GM12801 (cell line): ENCODE results near the gene PPIP5K2.

ENCODE experiments used
- TF ChIP-seq, protein P1 (sequence below): IDR thresholded peaks from one replicate; pipeline ENCODE4 v1.5.1; 2011; ENCODE audit warnings: control low read depth; ENCODE audit not compliant: insufficient read length; ENCODE audit errors: extremely low read depth

Gene PPIP5K2

DNA sequence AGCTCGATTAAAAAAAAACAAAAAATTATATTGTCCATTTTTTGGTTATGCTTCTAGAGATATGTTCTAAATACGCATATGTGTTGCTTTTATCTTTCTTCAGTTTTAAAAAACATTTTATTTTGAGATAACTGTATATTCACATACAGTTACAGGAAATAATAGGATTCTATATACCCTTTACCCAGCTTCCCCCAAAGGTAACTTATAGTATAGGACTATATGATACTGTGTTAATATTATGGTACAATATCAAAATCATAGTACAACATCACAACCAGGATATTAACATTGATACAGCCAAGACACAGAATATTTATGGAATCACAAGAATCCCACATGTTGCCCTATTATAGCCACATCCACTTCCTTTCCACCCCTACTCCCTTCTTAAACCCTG lies 129.0 kb downstream of the PPIP5K2 start:
- TF ChIP-seq, protein P1, sequence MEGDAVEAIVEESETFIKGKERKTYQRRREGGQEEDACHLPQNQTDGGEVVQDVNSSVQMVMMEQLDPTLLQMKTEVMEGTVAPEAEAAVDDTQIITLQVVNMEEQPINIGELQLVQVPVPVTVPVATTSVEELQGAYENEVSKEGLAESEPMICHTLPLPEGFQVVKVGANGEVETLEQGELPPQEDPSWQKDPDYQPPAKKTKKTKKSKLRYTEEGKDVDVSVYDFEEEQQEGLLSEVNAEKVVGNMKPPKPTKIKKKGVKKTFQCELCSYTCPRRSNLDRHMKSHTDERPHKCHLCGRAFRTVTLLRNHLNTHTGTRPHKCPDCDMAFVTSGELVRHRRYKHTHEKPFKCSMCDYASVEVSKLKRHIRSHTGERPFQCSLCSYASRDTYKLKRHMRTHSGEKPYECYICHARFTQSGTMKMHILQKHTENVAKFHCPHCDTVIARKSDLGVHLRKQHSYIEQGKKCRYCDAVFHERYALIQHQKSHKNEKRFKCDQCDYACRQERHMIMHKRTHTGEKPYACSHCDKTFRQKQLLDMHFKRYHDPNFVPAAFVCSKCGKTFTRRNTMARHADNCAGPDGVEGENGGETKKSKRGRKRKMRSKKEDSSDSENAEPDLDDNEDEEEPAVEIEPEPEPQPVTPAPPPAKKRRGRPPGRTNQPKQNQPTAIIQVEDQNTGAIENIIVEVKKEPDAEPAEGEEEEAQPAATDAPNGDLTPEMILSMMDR: no peak

DNA sequence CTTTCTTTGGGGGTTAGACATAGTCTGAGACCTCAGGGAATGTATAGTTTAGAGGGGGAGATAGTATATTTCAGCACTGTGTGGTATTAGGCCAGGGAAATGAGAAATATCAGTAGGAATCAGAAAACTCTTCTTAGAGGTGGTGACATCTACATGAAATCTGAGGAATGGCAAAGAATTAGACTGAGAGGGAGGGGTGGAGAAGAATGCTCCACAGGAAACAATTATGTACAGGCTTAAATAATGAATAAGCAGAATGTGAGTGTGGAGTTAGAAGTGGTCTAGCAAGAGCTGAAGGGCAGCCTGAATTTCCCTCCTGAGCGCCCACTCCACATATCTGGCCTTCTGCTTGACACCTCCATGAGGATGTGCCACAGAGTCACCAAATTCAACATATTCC lies 134.8 kb downstream of the PPIP5K2 start:
- TF ChIP-seq, protein P1: no peak

DNA sequence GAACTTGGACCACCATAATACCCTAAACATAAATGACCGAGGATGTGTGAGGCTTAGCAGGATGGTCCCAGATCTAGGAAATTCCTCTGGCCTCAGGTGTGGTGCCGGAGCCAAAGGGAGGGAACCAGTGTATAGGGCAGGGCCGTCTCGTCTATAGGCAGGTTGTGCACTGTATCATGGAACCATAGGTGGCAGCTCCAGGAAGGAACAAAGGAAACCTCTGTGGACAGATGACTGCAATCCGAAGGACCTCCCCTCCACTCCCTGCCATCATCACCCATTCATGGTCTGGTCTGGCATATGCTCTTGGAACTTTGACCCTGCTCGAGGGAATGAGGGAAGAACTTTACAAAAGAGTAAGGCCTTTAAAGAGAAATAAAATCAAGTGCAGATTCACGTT lies 135.6 kb downstream of the PPIP5K2 start:
- TF ChIP-seq, protein P1: no peak

DNA sequence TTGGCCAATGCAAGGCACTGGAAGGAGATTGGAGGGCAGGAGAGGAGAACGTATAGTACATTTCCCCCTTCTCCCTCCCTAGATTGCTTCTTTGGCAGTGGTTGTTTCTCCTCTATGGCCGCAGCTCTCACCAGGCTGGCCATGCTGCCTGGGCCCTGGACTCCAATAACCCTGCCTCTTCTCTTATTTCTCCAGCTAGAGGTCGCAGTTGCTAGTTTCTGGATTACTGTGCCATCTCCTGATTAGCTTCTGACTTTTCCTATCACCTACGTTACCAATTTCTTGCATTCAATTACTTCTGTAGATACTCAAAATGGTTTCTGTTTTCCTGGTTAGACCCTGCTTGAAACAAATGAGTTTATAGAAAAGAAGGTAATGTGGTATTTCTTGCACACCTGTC lies 136.1 kb downstream of the PPIP5K2 start:
- TF ChIP-seq, protein P1: no peak

DNA sequence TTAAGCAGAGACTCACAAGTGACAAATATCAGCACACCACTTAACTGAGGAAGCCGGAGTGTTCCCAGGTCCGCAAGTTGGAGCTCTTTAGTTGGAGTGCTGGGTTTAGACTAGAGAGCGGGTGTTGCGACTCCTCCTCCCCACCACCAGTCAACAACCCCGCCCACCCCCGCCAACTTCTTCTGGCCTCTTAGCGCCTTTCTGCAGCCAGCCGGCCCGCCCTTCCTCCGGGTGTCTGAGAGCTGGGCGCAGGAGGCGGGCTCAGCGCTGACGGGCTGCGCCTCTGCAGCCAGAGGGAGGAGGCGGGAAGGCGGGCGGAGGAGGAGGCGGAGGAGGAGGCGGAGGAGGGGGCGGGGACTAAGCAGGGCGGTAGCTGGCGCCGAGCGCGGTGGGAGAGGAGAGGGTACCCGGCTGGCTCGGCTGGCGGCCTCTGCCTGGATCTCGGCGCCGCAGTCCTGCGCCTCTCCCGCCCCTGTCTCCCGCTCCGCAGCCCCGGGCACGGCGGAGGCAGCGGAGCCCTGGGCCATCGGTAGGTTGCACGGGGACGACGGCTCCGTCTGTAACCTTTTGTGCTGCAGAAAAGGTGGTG lies 138.4 kb downstream of the PPIP5K2 start, which contains the start of gene MACIR:
Gene MACIR (plus strand): TSS at position 396 of the 589 bp plus-strand sequence. CDS start 17,157 bp downstream, outside the sequence.
- TF ChIP-seq, protein P1: no peak

DNA sequence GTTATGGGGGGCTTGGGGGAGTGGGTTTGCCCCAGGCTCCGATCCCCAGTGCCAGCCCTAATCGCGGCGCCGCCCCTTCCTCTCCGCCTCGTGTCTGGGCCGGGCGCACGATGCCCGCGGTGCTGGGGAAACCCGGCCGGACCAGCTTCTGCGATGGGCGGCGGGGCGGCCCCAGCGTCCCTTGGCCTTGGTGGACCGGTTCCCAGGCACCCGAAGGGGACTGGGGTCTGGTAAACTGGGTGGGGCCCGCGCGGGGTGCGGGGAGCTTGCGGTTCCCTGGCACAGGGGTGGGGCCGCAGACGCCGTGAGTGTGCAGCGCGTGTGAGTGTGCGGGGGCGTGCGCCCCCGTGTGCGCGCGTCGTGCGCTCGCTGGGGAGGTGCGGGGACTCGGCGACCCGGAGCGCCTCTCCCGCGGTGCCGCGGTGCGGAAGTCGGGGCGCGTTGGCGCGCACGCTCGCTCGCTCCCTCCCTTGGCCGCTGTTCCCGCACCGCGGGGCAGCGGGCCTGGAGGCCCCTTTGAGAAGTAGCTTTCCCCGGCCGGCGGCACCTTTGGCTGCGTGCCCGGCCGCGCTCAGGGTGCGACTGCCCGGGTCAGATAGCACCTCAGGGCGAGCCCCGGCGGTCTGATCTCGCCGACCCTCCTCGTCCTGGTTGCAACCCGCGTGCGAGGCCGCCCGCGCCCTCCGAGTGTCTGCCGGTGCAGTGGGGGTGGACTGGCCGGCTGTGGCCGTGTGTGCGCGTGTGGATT lies 139.0 kb downstream of the PPIP5K2 start:
- TF ChIP-seq, protein P1: no peak

DNA sequence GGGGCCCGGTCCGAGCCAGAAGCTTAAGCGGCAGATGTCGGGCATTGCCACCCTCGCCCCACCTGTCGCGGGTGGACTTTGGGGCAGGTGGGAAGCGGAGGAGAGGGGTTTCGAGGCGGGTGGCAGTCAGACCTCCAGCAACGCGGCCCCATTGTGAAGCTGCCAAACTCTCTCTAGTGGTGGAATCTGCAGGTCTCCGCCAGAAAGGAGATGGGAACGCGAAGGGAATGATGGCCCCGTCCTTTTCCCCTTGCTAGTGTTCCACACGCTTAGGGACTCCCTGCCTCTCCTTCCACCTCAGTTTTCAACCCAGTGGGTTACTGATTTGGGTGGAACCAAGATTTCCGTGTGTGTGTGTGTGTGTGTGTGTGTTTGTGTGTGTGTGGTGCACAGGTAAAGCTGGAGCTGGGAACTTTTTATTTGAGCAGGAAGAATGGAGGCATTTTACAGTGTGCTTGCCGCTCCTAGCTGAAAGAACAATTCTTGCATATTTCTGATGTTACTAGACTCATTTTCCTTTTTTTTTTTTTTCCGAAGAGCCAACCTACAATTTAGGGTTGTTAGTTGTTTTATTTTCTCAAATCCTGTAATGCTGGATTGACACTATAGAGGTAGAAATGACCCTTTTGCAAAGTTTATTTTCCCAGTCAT lies 139.7 kb downstream of the PPIP5K2 start:
- TF ChIP-seq, protein P1: no peak
